Prostate gland (tissue), 2 donors: ENCODE data around the gene SFTA2. TPM values are rescaled to one million over a fixed set of nuclear protein-coding genes. Genes with fewer than 3 reads are reported as not detected.

Experiments used
- DNase-seq: peaks from one replicate; pipeline ENCODE4 v3.0.0-alpha.2; 2019; ENCODE audit warnings: low spot score
- H3K27ac ChIP-seq, 2 donors: fragments of 200-600 bp; sonication (generic); 2 replicates each; pipeline ENCODE4 v1.5.1; 2017 to 2019
- H3K27me3 ChIP-seq: fragments of 200-600 bp; sonication (generic); replicated peaks from 2 replicates; pipeline ENCODE4 v1.5.1; 2019; ENCODE audit not compliant: insufficient read depth
- H3K36me3 ChIP-seq, 2 donors: fragments of 200-600 bp; sonication (generic); 1 replicate in 1 of 2; 2 replicates in 1 of 2; pipeline versions ENCODE4 v1.5.1 to v1.8.1; 2017 to 2019
- H3K4me1 ChIP-seq: fragments of 200-600 bp; sonication (generic); replicated peaks from 2 replicates; pipeline ENCODE4 v1.5.1; 2019
- H3K4me3 ChIP-seq, 2 donors: fragments of 200-600 bp; sonication (generic); 2 replicates each; pipeline ENCODE4 v1.5.1; 2017 to 2019
- H3K9me3 ChIP-seq: fragments of 200-600 bp; sonication (generic); 2 replicates; pipeline ENCODE4 v1.5.1; 2017
- CTCF ChIP-seq, 4 experiments: fragments of 200-600 bp in 2 of 4; fragments of 450-650 bp in 2 of 4; sonication (generic) in 2 of 4; IDR thresholded peaks; 1 replicate in 3 of 4; 2 replicates in 1 of 4; pipeline ENCODE4 v1.5.1; 2016 to 2019; ENCODE audit warnings: antibody characterized with exemption in 4 of 4, mild to moderate bottlenecking in 2 of 4, moderate library complexity in 2 of 4
- POLR2A ChIP-seq: fragments of 450-650 bp; IDR thresholded peaks from one replicate; pipeline ENCODE4 v1.6.1; 2016; ENCODE audit warnings: antibody characterized with exemption, mild to moderate bottlenecking
- POLR2AphosphoS5 ChIP-seq: sonication (generic); formaldehyde crosslinking; IDR thresholded peaks from one replicate; pipeline ENCODE4 v1.6.1; 2017; ENCODE audit warnings: antibody characterized with exemption
- WGBS: methylation state at CpG from one replicate; pipeline ENCODE4 v1.1.5; 2018; 5-methylcytosine and 5-hydroxymethylcytosine counted together
- intact Hi-C: fragments of 100-400 bp; cut with DNase I; formaldehyde crosslinking; loops from one replicate; pipeline ENCODE4 v1.14.2; 2022
- total RNA-seq, 2 donors: library from RNA; depleted of rRNA; stranded (reverse); fragments of >200 nt; gene quantifications; one replicate each; pipeline ENCODE4 v1.1.0, GENCODE V29; 2016

SFTA2 gene
- total RNA-seq, 2 donors from 2014 or later = not detected

DNA sequence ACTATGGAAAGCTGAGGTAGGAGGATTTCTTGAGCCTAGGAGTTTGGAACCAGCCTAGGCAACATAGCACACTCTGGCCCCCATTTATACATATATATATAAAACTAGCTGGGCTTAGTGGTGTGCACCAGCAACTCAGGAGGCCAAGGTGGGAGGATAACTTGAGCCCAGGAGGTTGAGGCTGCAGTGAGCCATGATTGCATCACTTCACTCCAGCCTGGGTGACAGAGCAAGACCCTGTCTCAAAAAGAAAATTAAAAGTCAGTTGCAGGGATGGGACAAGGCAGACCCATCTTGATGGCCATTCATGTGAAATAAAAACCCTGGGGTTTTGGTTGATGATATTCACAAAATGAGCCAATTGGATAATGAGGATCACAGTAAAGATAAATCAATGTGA, 30.5 kb downstream of the SFTA2 start:
- H3K36me3 ChIP-seq = peaks cover 0 to 20% of the 10 kb centered on the region in 2 donors
- intact Hi-C loops = no loop called here
- no peaks in the 10 kb centered on the region for H3K4me1 ChIP-seq
- no peak for DNase-seq
- no peak overlapping the region for H3K27ac ChIP-seq
- no peak overlapping the region for H3K4me3 ChIP-seq
- no peaks in the 10 kb centered on the region for H3K27me3 ChIP-seq
- TF ChIP-seq POLR2A (no peak), POLR2AphosphoS5 (no peak), CTCF (IDR thresholded peaks at IDR 0.05) (no peak)
- no peaks in the 10 kb centered on the region for H3K9me3 ChIP-seq

DNA sequence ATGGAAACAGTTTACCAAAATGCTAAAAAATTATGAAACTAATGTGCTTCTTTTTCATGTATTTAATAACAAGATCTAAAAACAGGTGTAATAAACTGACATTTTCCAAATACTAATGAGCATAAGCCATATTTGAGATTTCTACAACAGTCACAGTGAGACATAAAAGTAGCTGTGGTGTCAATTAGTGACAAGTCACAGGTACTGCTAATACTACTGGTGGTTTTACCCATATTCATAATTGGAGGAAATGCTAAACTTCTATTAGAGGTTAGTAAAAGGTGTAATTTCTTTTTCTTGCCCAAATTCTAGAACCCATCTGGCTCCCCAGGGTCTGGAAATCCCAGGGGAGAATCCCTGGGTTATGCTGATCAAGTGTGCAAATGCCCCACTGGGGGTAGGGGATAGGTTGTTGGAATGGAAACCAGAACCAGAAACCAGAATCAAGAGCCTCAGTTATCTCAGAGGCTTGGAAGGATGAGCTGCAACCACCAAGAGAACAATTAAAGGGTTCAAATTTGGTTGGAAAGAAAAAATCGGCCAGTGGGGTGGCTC, 31.0 kb downstream of the SFTA2 start:
- TF ChIP-seq POLR2A (no peak), POLR2AphosphoS5 (no peak), CTCF (IDR thresholded peaks at IDR 0.05) (no peak)
- no peak overlapping the region for H3K27ac ChIP-seq
- WGBS = 65% methylated on average over 1 of the region's 1 CpG
- peaks cover 0 to 20% of the 10 kb centered on the region in 2 donors for H3K36me3 ChIP-seq
- DNase-seq = no peak
- H3K9me3 ChIP-seq = no peaks in the 10 kb centered on the region
- H3K27me3 ChIP-seq = no peaks in the 10 kb centered on the region
- no peak overlapping the region for H3K4me3 ChIP-seq
- no peaks in the 10 kb centered on the region for H3K4me1 ChIP-seq
- intact Hi-C loops = no loop called here

DNA sequence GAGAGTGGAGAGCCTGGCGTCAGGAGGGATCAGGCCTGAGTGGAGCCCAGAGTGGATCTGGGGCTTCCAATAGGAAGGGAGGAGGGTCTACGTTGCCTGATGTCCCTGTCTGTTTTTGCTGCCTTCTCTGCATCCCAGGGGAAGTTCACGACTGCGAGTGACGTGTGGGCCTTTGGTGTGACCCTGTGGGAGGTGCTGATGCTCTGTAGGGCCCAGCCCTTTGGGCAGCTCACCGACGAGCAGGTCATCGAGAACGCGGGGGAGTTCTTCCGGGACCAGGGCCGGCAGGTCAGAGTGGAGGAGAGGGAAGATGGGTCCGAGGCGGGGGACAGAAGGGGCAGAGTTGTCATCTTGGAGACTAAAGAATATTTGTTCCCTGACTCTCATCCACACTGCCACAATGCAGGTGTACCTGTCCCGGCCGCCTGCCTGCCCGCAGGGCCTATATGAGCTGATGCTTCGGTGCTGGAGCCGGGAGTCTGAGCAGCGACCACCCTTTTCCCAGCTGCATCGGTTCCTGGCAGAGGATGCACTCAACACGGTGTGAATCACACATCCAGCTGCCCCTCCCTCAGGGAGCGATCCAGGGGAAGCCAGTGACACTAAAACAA, 33.1 kb downstream of the SFTA2 start:
- Histone ChIP-seq H3K4me1 (no peaks in the 10 kb centered on the region), H3K27me3 (no peaks in the 10 kb centered on the region), H3K27ac (no peak overlapping the region), H3K4me3 (no peak overlapping the region), H3K36me3 (peaks cover 0 to 26% of the 10 kb centered on the region in 2 donors), H3K9me3 (no peaks in the 10 kb centered on the region)
- TF ChIP-seq CTCF (IDR thresholded peaks at IDR 0.05) (no peak), POLR2AphosphoS5 (no peak), POLR2A (no peak)
- no peak for DNase-seq
- intact Hi-C loops = no loop called here
- WGBS = 69% methylated on average over 23 of the region's 23 CpGs

DNA sequence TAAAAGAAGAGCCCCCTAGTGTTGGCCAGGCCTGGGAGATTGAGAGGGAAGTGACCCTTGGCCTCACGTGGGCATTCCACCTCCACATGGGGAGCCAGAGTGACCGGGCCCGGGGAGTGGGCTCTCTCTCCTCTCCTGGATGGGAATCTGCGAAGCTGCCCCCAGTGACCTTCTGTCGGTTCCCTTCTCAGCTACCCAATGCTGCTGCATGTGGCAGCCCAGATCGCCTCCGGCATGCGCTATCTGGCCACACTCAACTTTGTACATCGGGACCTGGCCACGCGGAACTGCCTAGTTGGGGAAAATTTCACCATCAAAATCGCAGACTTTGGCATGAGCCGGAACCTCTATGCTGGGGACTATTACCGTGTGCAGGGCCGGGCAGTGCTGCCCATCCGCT, 34.1 kb downstream of the SFTA2 start:
- Histone ChIP-seq H3K27ac (no peak overlapping the region), H3K9me3 (no peaks in the 10 kb centered on the region), H3K4me3 (no peak overlapping the region), H3K4me1 (no peaks in the 10 kb centered on the region), H3K36me3 (peaks cover 0 to 26% of the 10 kb centered on the region in 2 donors), H3K27me3 (no peaks in the 10 kb centered on the region)
- no peak for DNase-seq
- TF ChIP-seq CTCF (IDR thresholded peaks at IDR 0.05) (no peak), POLR2AphosphoS5 (no peak), POLR2A (no peak)
- WGBS = 88% methylated on average over 15 of the region's 16 CpGs
- intact Hi-C loops = no loop called here

- H3K27me3 ChIP-seq = no peaks in the 10 kb centered on the region
- H3K27ac ChIP-seq = no peak overlapping the region
- H3K9me3 ChIP-seq = no peaks in the 10 kb centered on the region
- 93% methylated on average over 13 of the region's 13 CpGs for WGBS
- no peak overlapping the region for H3K4me3 ChIP-seq
- H3K36me3 ChIP-seq = peaks cover 6 to 26% of the 10 kb centered on the region in 2 donors
- DNase-seq = no peak
- intact Hi-C loops = no loop called here
- H3K4me1 ChIP-seq = no peaks in the 10 kb centered on the region
- no peak for TF ChIP-seq POLR2A
- TF ChIP-seq CTCF (IDR thresholded peaks at IDR 0.05) = no peak
- TF ChIP-seq POLR2AphosphoS5 = no peak
Measured at GRCh38 chr6:30896541-30896940, 35.4 kb downstream of the SFTA2 start.
